ENCODE data around the gene TWIST2.

The TWIST2 gene

DNA sequence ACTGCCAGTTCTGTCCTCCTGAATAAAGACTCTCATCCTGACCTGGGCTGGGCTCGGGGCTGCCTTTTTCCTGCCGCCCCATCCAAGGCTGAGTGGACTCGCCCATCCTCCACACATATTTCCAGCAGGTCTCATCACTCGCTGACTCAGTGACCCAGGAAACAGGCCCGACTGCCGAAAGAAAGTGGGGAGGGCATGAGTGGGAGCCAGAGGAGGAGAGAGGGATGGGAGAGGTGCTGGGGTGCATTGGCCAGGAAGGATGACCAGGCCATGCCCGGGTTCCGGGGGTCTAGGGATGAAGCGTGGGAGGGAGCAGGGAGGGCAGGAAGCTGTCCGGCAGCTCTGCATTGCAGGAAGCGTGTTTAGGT, 66.7 kb downstream of the TWIST2 start:
- Mint-ChIP-seq H3K36me3 (ENCODE audit: low read depth) (peaks cover 6% of the 10 kb centered on the region), H3K4me3 (no peak overlapping the region), H3K4me1 (peaks cover 28% of the 10 kb centered on the region), H3K27me3 (ENCODE audit: low read depth, poor library complexity) (peaks cover 16% of the 10 kb centered on the region), H3K9me3 (peaks cover 15% of the 10 kb centered on the region), H3K27ac (no peak overlapping the region)
- TF ChIP-seq, protein P1, sequence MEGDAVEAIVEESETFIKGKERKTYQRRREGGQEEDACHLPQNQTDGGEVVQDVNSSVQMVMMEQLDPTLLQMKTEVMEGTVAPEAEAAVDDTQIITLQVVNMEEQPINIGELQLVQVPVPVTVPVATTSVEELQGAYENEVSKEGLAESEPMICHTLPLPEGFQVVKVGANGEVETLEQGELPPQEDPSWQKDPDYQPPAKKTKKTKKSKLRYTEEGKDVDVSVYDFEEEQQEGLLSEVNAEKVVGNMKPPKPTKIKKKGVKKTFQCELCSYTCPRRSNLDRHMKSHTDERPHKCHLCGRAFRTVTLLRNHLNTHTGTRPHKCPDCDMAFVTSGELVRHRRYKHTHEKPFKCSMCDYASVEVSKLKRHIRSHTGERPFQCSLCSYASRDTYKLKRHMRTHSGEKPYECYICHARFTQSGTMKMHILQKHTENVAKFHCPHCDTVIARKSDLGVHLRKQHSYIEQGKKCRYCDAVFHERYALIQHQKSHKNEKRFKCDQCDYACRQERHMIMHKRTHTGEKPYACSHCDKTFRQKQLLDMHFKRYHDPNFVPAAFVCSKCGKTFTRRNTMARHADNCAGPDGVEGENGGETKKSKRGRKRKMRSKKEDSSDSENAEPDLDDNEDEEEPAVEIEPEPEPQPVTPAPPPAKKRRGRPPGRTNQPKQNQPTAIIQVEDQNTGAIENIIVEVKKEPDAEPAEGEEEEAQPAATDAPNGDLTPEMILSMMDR (IDR thresholded peaks at IDR 0.05), result no peak
- DNase-seq, result no peak

DNA sequence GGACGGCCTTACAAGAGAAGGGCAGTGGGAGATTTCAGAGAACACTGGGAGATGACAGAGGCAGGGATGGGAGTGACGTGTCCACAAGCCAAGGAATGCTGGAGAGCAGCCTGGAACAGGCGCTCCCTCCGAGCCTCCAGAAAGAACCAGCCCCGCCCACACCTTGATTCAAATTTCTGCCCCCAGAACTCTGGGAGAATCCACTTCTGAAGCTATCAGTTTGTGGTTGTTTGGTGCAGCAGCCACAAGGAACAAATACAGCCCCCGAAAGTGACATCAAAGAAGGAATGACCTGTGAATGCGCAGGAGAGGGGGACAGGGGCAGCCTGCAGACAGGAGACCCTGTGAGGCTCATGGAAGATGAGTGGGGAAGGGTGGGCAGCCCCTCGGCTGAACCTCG, 67.3 kb downstream of the TWIST2 start:
- Mint-ChIP-seq H3K4me1 (peaks cover 28% of the 10 kb centered on the region), H3K4me3 (no peak overlapping the region), H3K9me3 (peaks cover 15% of the 10 kb centered on the region), H3K27me3 (ENCODE audit: low read depth, poor library complexity) (peaks cover 16% of the 10 kb centered on the region), H3K27ac (no peak overlapping the region), H3K36me3 (ENCODE audit: low read depth) (peaks cover 6% of the 10 kb centered on the region)
- DNase-seq, result no peak
- TF ChIP-seq, protein P1 (IDR thresholded peaks at IDR 0.05), result no peak

DNA sequence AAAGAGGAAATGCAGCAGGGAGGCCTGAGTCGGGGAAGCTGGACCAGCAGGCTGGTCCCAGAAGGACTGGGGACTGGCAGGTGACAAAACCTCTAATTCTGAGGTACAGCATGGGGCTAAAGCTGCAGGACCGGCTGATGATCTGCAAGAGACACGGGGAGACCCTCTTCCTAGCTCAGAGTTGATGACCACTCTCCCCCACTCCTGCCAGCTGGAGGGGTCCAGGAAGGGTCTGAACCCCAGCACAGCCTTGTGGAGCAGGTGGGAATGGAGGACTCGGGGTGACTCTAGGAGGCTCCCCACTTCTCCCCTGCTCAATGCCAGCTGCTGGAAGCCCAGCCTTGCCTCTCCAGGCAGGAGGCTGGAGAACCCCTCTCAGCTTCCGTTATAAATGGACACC, 67.7 kb downstream of the TWIST2 start:
- TF ChIP-seq, protein P1 (IDR thresholded peaks at IDR 0.05), result no peak
- H3K4me1 Mint-ChIP-seq, result peaks cover 29% of the 10 kb centered on the region
- H3K36me3 Mint-ChIP-seq (ENCODE audit: low read depth), result peaks cover 6% of the 10 kb centered on the region
- no peak overlapping the region for H3K27ac Mint-ChIP-seq
- no peak overlapping the region for H3K4me3 Mint-ChIP-seq
- DNase-seq, result no peak
- peaks cover 16% of the 10 kb centered on the region for H3K27me3 Mint-ChIP-seq (ENCODE audit: low read depth, poor library complexity)
- H3K9me3 Mint-ChIP-seq, result peaks cover 15% of the 10 kb centered on the region

DNA sequence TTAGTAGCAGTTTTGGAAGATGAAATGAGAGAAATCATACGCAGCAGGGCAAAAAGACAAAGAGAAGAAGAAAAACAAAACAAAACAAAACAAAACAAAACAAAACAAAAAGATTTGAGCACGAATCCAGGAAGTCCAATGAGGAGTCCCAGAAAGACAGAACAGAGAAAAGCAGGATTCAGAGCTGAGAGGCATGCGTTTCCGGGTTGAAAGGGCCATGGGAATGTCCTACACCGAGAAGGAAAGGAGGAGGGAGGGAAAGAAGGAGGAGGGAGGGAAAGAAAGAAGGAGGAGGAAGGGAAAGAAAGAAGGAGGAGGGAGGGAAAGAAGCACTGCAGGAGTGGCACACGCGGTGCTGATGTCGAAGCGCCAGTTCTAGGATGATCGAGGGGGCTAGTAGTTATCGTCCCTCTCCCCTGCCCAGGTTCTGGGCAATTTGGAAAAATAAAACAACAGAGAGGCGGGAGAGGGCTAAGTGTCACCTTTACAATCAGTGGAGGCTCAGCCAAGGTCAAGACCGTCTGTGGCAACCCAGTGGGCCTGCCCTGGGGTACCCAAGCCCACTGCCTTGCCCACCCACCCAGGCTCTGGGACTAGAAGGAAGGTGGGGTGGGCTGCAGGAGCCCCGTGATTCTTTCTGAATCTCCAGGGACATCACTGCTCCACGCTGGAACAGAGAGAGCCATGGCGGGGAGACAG, 68.4 kb downstream of the TWIST2 start:
- no peak for DNase-seq
- Mint-ChIP-seq H3K9me3 (peaks cover 15% of the 10 kb centered on the region), H3K27ac (no peak overlapping the region), H3K4me1 (peaks cover 33% of the 10 kb centered on the region), H3K27me3 (ENCODE audit: low read depth, poor library complexity) (peaks cover 21% of the 10 kb centered on the region), H3K4me3 (no peak overlapping the region), H3K36me3 (ENCODE audit: low read depth) (peaks cover 6% of the 10 kb centered on the region)
- TF ChIP-seq, protein P1 (IDR thresholded peaks at IDR 0.05), result no peak

DNA sequence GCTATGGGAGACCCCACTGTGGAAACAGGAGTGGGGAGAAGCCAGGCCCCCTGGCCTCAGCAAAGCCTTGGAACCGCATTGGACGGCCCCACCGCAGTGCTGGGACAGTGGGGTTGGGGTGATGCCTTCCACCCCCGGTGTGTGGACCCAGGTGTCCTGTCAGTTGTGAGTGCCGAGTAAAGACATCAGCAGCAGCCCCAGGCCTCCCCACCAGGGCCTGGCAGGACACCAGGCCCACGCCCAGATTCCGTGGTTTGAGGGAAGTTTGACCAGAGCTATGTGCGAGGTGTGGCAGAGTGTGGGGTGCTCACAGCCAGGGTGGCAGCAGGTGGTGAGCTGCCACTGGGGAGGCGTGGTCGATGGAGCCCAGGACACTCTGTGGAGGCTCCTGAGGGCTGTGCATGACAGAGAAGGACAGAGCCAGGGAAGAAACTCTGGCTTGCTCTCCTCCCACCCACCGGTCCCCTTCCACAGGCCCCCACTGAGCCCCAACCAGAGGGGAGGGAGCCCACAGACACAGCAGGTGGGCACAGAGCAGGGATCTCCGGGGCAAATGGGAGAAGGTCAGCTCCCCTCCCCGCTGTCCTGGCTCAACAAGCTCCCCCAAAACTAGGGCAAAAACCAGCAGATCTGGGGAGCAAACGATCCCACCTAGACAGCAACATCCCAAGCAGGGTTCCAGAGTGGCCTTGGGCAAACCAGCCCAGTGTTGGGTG, 69.1 kb downstream of the TWIST2 start:
- H3K27me3 Mint-ChIP-seq (ENCODE audit: low read depth, poor library complexity), result peaks cover 18% of the 10 kb centered on the region
- no peak for DNase-seq
- no peak overlapping the region for H3K4me3 Mint-ChIP-seq
- TF ChIP-seq, protein P1 (IDR thresholded peaks at IDR 0.05), result no peak
- H3K4me1 Mint-ChIP-seq, result peaks cover 32% of the 10 kb centered on the region
- H3K9me3 Mint-ChIP-seq, result peaks cover 15% of the 10 kb centered on the region
- H3K27ac Mint-ChIP-seq, result no peak overlapping the region
- no peaks in the 10 kb centered on the region for H3K36me3 Mint-ChIP-seq (ENCODE audit: low read depth)
